ENCODE measurements around the gene NR5A2.

DNA sequence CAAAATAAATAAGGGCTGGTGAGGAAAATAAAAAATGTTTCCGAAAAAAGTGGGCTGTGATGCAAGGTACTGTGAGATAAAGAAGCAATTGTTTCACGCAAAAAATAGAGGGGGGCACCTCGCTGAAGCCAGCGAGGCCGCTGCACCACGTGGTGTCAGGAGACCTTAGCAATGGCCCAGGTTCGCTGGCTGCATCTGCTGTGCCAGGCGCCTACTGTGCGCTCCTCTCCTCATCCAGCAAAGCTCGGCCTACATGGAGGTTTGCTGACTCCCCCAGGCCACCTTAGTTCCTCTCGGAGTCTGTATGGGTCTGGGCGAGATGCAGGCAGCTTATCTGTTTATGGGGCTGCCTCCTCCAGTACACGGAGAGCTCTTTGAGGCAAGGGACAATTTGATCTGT is 119.6 kb downstream of the NR5A2 start:
- TF ChIP-seq, protein P1, sequence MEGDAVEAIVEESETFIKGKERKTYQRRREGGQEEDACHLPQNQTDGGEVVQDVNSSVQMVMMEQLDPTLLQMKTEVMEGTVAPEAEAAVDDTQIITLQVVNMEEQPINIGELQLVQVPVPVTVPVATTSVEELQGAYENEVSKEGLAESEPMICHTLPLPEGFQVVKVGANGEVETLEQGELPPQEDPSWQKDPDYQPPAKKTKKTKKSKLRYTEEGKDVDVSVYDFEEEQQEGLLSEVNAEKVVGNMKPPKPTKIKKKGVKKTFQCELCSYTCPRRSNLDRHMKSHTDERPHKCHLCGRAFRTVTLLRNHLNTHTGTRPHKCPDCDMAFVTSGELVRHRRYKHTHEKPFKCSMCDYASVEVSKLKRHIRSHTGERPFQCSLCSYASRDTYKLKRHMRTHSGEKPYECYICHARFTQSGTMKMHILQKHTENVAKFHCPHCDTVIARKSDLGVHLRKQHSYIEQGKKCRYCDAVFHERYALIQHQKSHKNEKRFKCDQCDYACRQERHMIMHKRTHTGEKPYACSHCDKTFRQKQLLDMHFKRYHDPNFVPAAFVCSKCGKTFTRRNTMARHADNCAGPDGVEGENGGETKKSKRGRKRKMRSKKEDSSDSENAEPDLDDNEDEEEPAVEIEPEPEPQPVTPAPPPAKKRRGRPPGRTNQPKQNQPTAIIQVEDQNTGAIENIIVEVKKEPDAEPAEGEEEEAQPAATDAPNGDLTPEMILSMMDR (IDR thresholded peaks at IDR 0.05), result no peak
- no peak for TF ChIP-seq ZFX (IDR thresholded peaks at IDR 0.05; ENCODE audit: borderline replicate concordance)

Data from 22Rv1 (cell line).